Muscle layer of duodenum (tissue), 2 donors: ENCODE results near the gene RNF44.

Experiments used
- H3K27ac ChIP-seq: one replicate; pipeline ENCODE4 v1.7.0; 2013; ENCODE audit warnings: mild to moderate bottlenecking, low read length
- H3K27me3 ChIP-seq: one replicate; pipeline ENCODE4 v1.7.0; 2013; ENCODE audit warnings: low read depth, mild to moderate bottlenecking, control low read depth, low read length
- H3K36me3 ChIP-seq, 2 donors: one replicate each; pipeline ENCODE4 v1.7.0; 2013; ENCODE audit warnings: low read length in 2 of 2, control low read depth in 1 of 2, mild to moderate bottlenecking in 1 of 2; ENCODE audit not compliant: insufficient read depth in 2 of 2, control insufficient read depth in 1 of 2
- H3K4me1 ChIP-seq, 2 donors: one replicate each; pipeline ENCODE4 v1.7.0; 2013; ENCODE audit warnings: low read length in 2 of 2, mild to moderate bottlenecking in 2 of 2, control low read depth in 1 of 2, moderate library complexity in 1 of 2; ENCODE audit not compliant: insufficient read depth in 2 of 2, control insufficient read depth in 1 of 2
- H3K4me3 ChIP-seq, 2 donors: one replicate each; pipeline ENCODE4 v1.7.0; 2013; ENCODE audit warnings: low read length in 2 of 2, low read depth in 1 of 2, mild to moderate bottlenecking in 1 of 2
- H3K9me3 ChIP-seq, 2 donors: one replicate each; pipeline ENCODE4 v1.7.0; 2013; ENCODE audit warnings: low read length in 2 of 2, control low read depth in 1 of 2, mild to moderate bottlenecking in 1 of 2; ENCODE audit not compliant: control insufficient read depth in 1 of 2
- donor health status: healthy.

Gene RNF44

GRCh38 chr5:176526462-176526861 is 10.7 kb downstream of the RNF44 start:
- peaks cover 7 to 39% of the 10 kb centered on the region in 2 donors for H3K36me3 ChIP-seq
- H3K27me3 ChIP-seq, result no peaks in the 10 kb centered on the region
- no peak overlapping the region for H3K4me3 ChIP-seq
- H3K27ac ChIP-seq, result no peak overlapping the region
- peaks cover 0 to 9% of the 10 kb centered on the region in 2 donors for H3K4me1 ChIP-seq
- no peaks in the 10 kb centered on the region for H3K9me3 ChIP-seq

DNA sequence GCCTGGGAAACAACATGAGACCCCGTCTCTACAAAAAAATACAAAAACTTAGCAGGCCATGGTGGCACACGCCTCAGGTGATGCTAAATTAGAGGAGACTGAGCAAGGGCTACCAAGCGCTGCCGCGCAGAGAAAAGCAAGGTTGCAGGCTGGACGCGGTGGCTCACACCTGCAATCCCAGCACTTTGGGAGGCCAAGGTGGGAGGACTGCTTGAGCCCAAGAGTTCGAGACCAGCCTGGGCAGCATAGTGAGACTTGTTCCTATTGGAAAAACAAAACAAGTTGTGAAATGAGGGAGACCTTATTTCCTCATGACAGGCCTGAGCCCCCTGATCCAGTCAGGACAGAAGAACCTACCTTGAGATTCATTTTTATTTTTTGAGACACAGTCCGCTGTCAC is 11.5 kb downstream of the RNF44 start:
- peaks cover 7 to 34% of the 10 kb centered on the region in 2 donors for H3K36me3 ChIP-seq
- H3K4me1 ChIP-seq, result peaks cover 0 to 3% of the 10 kb centered on the region in 2 donors
- no peak overlapping the region for H3K4me3 ChIP-seq
- no peak overlapping the region for H3K27ac ChIP-seq
- H3K27me3 ChIP-seq, result no peaks in the 10 kb centered on the region
- no peaks in the 10 kb centered on the region for H3K9me3 ChIP-seq

- H3K27ac ChIP-seq, result no peak overlapping the region
- H3K9me3 ChIP-seq, result no peaks in the 10 kb centered on the region
- no peak overlapping the region for H3K4me3 ChIP-seq
- H3K4me1 ChIP-seq, result peaks cover 0 to 3% of the 10 kb centered on the region in 2 donors
- H3K36me3 ChIP-seq, result peaks cover 7 to 34% of the 10 kb centered on the region in 2 donors
- H3K27me3 ChIP-seq, result no peaks in the 10 kb centered on the region
Observed at GRCh38 chr5:176524987-176525386, 12.2 kb downstream of the RNF44 start.

DNA sequence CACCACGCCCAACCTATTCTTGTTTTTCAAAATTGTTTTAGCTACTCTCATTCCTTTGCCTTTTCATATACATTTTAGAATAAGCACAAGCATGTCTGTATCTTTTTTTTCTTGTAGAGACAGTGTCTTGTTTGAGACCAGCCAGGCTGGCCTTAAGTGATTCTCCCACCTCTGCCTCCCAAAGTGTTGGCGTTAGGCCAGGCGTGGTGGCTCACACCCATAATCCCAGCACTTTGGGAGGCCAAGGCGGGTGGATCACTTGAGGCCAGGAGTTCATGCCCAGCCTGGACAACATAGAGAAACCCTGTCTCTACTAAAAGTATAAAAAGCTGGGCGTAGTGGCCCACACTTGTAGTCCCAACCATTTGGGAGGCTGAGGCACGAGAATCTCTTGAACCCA is 13.1 kb downstream of the RNF44 start:
- no peaks in the 10 kb centered on the region for H3K4me1 ChIP-seq
- no peak overlapping the region for H3K4me3 ChIP-seq
- peaks cover under 1 to 26% of the 10 kb centered on the region in 2 donors for H3K36me3 ChIP-seq
- H3K27me3 ChIP-seq, result no peaks in the 10 kb centered on the region
- H3K9me3 ChIP-seq, result no peaks in the 10 kb centered on the region
- no peak overlapping the region for H3K27ac ChIP-seq

DNA sequence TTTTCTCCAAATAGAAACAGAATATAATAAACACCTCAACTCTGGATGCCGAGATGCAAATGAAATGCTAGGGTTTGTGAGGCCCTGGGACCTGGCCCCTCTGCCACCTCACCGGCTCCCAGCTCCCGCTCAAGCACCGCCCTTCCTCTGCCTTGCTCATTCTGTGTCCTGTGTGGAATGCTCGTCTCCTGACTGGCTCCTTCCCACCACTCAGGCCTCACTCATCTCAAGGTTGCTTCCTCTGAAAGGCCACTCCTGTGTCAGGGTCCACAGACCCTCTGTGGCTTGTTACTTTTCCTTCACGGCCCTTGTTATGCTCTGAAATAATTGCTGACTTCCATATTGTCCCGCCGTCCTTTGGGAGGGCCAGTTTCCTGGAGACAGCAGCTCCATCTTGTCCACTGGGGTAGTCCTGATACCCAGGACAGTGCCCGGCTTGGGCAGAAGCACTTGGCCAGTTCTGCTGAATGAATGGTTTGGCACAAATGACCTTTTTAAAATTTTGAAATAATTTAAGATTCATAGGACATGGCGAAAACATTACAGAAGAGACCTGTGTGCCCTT is 15.4 kb downstream of the RNF44 start:
- H3K4me1 ChIP-seq, result no peaks in the 10 kb centered on the region
- H3K36me3 ChIP-seq, result peaks cover 0 to 4% of the 10 kb centered on the region in 2 donors
- H3K27me3 ChIP-seq, result no peaks in the 10 kb centered on the region
- no peak overlapping the region for H3K27ac ChIP-seq
- no peaks in the 10 kb centered on the region for H3K9me3 ChIP-seq
- no peak overlapping the region for H3K4me3 ChIP-seq

DNA sequence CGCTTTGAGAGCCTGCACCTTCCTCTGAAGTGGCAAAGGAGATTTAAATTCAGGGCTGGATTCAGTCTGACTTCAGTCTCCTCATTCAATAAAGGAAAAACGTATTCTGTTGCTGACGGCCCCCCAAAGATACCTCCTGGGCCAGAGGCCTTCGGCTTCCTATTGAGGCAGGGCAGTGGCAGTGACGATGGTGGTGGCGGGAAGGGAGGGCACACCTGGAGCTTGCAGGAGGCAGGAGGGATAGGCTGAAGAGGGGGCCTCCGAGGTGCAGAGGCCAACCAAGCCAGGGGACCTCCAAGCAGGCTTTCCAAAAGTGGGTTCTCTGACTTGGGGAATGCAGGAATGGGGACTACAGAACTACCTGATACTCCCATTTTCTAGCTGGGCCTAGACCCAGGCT is 15.9 kb downstream of the RNF44 start:
- Histone ChIP-seq H3K36me3 (peaks cover 0 to 4% of the 10 kb centered on the region in 2 donors), H3K4me3 (no peak overlapping the region), H3K27ac (no peak overlapping the region), H3K4me1 (no peaks in the 10 kb centered on the region), H3K9me3 (no peaks in the 10 kb centered on the region), H3K27me3 (no peaks in the 10 kb centered on the region)

- no peak overlapping the region for H3K27ac ChIP-seq
- H3K4me1 ChIP-seq, result no peaks in the 10 kb centered on the region
- H3K36me3 ChIP-seq, result no peaks in the 10 kb centered on the region
- H3K9me3 ChIP-seq, result no peaks in the 10 kb centered on the region
- H3K4me3 ChIP-seq, result no peak overlapping the region
- H3K27me3 ChIP-seq, result no peaks in the 10 kb centered on the region
Observed at GRCh38 chr5:176519810-176520720, 17.1 kb downstream of the RNF44 start.

DNA sequence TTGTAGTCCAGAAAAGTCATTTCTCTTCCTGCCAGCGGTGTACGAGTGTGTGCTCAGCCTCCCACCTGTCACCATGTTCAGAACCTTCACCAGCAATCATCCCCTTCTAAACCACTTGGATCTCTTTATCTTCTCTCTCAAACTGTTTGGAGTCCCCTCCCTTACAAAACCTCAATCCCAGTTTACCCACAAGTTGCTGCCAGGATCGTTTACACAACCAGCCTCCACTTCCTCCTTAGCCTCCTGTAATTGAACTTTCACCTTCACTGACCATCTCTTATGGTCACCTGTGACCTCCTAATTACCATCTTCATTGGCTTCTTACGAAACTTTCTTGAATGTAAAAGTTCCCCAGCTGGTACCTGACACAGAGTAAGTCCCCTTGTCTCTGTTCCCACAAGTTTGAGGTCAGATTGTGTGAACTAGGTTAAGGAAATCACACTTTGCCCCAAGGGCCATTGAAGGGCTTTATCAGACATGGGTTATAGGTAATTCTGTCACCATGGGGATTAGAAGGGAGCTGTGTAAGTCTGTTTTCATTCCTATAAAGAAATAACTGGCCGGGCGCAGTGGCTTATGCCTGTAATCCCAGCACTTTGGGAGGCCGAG is 20.0 kb downstream of the RNF44 start:
- Histone ChIP-seq H3K4me3 (no peak overlapping the region), H3K36me3 (no peaks in the 10 kb centered on the region), H3K27me3 (no peaks in the 10 kb centered on the region), H3K27ac (no peak overlapping the region), H3K9me3 (no peaks in the 10 kb centered on the region), H3K4me1 (no peaks in the 10 kb centered on the region)

DNA sequence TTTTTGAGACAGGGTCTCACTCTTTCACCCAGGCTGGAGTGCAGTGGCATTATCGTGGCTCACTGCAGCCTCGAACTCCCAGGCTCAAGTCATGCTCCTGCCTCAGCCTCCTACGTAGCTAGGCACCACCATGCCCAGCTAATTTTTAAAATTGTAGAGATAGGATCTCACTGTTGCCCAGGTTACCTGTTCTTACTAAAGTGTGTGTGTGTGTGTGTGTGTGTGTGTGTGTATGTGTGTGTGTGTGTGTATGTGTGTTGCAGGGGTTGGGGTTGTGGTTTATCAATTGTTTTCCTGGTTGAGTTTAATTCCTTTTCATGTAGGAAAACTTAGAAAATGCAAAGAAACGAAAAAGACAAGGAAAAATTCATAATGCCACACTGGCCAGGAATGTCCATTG is 21.8 kb downstream of the RNF44 start:
- no peaks in the 10 kb centered on the region for H3K9me3 ChIP-seq
- H3K27ac ChIP-seq, result no peak overlapping the region
- no peaks in the 10 kb centered on the region for H3K4me1 ChIP-seq
- no peak overlapping the region for H3K4me3 ChIP-seq
- H3K27me3 ChIP-seq, result no peaks in the 10 kb centered on the region
- H3K36me3 ChIP-seq, result no peaks in the 10 kb centered on the region

- Histone ChIP-seq H3K9me3 (no peaks in the 10 kb centered on the region), H3K36me3 (peaks cover 4 to 5% of the 10 kb centered on the region in 2 donors), H3K27ac (no peak overlapping the region), H3K27me3 (no peaks in the 10 kb centered on the region), H3K4me1 (no peaks in the 10 kb centered on the region), H3K4me3 (no peak overlapping the region)
Observed at GRCh38 chr5:176514244-176514950, 22.8 kb downstream of the RNF44 start.

GRCh38 chr5:176513788-176514187 is 23.4 kb downstream of the RNF44 start:
- no peak overlapping the region for H3K27ac ChIP-seq
- peaks cover 8 to 11% of the 10 kb centered on the region in 2 donors for H3K36me3 ChIP-seq
- no peaks in the 10 kb centered on the region for H3K9me3 ChIP-seq
- no peaks in the 10 kb centered on the region for H3K27me3 ChIP-seq
- H3K4me1 ChIP-seq, result no peaks in the 10 kb centered on the region
- H3K4me3 ChIP-seq, result no peak overlapping the region
